GM19351 (cell line): ENCODE results near the gene BICD1.

Source experiments
- ATAC-seq: cut with Tn5 transposase; IDR thresholded peaks from one replicate; pipeline ENCODE4 v1.9.1; 2021; ENCODE audit warnings: mild to moderate bottlenecking, moderate library complexity; ENCODE audit not compliant: unreplicated experiment

Gene BICD1

GRCh38 chr12:32139064-32139421 lies 32.4 kb downstream of the BICD1 start:
- peak; percentile 92 for ATAC-seq

GRCh38 chr12:32140877-32141276 lies 34.2 kb downstream of the BICD1 start:
- no peak for ATAC-seq

GRCh38 chr12:32145096-32145495 lies 38.4 kb downstream of the BICD1 start:
- no peak for ATAC-seq

- ATAC-seq, result peak; percentile 86
Observed at GRCh38 chr12:32146074-32146873, 39.6 kb downstream of the BICD1 start.

DNA sequence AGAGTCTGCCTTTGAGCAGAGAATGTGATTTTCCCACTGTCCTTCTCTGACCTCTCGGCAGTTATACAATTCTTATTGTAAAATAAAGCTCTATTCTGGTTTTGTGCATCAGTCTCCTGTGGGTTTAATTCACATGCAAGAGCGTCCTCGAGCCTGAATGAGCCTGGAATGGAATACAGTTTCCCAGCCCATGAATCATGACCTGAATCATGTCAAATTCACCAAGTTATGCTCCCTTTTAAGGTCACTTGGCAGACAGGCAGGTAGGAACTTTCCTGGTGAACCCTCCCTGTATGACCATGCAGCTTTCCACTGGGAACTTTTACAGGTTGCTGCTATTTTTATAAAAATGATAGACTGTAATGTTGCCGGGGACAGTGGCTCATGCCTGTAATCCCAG lies 41.7 kb downstream of the BICD1 start:
- ATAC-seq, result no peak

DNA sequence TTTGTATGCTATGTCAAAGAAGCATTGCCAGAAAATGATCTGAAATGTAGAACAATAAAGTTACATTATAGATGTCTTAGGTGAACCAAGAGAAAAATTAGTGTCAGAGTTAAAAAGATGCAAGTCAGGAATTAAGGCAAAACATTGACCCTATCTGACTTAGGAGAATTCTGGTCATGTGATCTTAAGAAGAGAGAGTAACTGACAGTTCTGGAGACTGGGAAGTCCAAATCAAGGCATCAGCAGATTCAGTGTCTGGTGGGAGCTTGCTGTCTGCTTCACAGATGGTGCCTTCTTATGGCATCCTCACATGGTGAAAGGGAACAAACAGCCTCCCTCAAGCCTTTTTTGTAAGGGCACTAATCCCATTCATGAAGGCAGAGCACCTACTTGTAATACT lies 42.8 kb downstream of the BICD1 start:
- ATAC-seq, result no peak

- no peak for ATAC-seq
Observed at GRCh38 chr12:32151086-32151485, 44.4 kb downstream of the BICD1 start.

DNA sequence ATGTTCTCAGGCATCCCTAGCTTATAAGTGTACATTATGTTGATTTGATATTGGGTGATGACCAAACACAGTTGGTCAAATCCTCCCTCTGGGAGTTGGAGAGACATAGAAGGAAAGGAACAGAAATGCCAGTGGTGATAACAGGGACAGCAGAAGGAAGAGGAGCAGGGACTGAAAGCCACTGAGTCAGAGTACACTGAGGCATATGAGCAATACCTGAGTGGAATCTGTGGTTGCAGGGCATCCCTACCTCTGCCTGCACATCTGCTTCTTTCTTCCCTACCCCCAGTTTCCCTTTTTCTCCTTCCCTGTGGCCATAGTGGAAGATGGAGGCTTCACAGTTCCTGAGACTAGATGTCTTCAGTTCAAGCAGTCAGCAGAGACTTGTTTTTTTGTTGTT lies 44.9 kb downstream of the BICD1 start:
- ATAC-seq, result no peak

- ATAC-seq, result no peak
Observed at GRCh38 chr12:32155041-32155440, 48.4 kb downstream of the BICD1 start.

DNA sequence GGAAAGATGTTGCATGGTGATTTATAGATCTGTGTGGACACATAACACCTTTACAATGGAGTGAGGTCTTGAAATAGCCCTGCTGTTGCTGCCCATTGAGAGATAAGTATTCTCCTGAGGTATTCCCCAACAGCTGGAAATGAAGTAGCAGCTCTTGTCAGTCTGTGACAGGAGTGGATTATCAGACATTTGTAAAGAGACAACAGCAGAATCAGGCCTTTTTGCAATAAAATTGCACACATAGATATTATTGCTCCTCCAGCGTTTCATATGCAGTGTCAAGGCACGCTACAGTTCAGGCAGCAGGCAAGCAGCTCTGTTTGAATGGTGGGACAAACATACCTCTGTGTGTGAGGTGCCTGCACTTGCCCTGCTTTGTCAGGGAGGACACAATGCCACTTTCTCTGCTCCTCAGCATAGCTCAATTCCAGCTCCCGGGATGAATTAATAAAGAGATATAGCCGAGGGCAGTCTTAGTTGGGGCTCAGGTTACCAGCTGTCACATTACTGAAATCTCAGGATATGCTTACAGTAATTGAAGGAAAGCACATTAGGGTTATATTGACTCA lies 49.4 kb downstream of the BICD1 start:
- no peak for ATAC-seq

GRCh38 chr12:32158525-32158924 lies 51.9 kb downstream of the BICD1 start:
- no peak for ATAC-seq

DNA sequence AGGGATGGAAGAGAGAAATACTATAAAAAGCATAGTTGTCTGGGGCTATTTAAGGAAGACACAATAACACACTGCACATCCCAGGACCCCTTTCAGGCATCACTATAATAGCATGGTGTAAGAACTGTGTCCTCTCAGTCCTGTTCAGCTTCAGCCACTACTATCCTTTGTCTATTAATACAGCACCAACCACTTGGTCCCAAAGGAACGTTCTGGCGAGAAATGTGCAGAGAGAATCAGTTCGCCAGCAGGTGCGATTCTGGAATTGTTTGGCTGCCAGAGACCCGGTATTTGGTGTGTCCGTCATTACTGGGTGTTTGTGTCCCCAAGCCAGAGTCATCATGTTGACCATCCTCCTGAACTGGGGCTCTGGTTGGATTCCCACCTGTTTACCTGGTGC lies 52.7 kb downstream of the BICD1 start:
- no peak for ATAC-seq

- no peak for ATAC-seq
Observed at GRCh38 chr12:32159925-32160324, 53.3 kb downstream of the BICD1 start.

DNA sequence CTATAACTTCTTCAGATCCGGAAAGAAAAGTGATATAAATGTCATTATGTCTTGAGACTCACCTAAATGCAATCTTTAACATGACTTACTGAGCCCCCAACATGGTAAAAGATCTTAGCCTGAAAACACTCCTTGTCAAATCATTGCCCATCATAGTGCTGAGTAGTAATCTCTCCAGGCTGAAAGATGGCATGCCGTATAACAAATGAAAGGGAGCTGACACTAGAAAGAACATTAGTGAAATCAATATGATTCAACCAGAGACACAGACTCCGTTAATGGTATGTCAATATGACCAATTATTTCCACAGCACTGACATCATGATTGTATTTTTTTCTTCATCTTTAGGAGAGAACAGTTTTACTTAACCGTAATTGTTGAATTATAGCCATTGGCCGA lies 54.4 kb downstream of the BICD1 start:
- ATAC-seq, result no peak

DNA sequence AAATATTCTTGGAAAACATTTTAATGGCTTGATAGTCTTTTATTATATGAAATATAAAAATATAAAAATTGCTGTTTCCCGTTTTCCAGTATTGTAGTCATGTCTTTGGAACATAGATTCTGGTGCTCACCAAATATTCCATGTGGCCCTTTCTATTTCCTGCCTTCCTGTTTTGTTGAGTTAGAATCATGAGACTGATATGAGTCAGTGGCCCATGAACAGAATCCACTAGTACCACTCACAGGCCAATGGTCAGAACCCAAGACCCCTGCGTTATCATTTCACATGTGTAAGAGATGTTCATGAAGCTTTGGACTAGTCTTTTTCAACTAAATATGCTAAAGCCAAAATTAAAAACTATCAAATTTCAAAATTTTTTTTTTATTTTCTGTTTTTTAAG lies 56.9 kb downstream of the BICD1 start:
- no peak for ATAC-seq

DNA sequence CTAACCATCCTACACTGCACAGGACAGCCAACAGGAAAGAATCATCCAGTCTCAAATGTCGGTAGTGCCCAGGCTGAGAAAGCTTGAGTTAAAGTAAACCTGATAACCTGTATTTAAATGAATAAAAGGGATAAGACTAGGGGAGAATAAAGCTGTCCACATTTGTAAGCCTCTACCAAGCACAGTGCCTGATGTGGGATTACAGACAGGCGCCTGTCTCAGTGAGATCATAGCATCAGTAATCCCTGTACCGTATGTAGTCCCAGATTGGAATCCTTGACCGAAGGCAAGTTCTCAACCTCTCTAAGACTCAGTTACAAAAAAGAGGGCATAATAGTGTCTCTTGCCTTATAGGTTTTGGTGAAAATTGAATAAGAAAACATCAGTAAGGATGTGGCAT lies 59.9 kb downstream of the BICD1 start:
- no peak for ATAC-seq

DNA sequence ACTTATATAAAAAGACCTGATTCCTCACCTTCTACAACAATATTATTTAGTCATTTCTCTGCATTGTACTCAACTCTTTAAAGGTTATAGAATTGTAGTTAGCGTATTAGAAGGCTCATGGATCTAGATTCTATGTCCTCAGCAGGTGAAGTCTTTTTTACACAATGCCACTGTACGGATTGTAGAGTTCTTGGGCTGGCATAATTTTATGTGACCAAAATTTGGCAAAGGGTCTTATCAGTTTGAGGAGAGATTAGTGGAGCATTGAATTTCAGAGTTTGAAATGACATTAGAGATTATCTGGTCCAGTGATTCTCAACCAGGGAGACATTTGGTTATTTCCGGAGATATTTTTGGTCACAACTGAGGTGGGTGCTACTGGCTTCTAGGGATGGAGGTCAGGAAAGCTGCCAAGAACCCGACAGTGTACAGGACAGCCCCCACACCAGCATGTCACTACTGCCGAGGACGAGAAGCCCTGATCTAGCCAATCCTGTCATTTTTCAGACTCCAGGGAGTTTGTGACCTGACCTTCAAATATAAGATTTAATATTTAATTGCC lies 63.9 kb downstream of the BICD1 start:
- no peak for ATAC-seq

GRCh38 chr12:32171211-32171610 lies 64.6 kb downstream of the BICD1 start:
- no peak for ATAC-seq

DNA sequence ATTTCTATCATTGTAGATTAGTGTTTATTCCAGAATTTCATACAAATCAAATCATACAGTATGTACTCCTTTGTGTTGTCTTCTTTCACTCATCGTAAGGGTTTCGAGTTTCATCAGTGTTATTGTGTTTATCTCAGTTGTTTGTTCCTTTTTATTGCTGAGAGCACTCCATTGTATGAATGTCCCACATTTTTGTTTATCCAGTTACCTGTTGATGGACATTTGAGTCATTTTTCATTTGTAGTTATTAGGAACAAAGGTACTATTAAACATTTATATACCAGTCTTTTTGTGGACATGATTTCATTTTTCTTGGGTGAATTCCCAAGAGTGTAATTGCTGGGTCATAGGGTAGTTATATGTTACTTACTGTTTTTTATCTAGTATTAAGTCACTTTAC lies 70.0 kb downstream of the BICD1 start:
- no peak for ATAC-seq

- no peak for ATAC-seq
Observed at GRCh38 chr12:32178341-32179010, 71.8 kb downstream of the BICD1 start.

DNA sequence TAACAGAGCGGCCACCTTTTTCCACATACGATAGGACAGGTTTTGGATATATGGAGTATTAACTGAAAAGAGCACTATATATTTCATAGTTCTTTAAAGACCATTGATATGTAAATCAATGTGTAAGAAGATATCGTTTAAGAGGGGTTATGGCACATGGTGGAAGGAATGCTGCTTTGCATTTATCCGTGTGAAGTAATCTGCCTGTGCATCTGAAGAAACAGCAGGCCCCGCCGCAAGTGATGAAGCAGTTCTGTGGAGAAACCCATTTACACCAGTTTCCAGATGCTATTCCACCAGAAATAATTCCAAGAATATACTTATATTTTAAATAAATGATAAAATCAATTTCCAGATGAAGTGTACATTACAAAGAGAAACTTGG lies 72.4 kb downstream of the BICD1 start:
- ATAC-seq, result no peak
